Ectodermal cell (in vitro differentiated cells): ENCODE measurements around the gene SYCP2.
"Not testable (repeated sequence)": the region's sequence is repeated elsewhere in the genome, so short reads cannot be mapped to it uniquely, and the experiment has no call there.

ENCODE experiments used
- H3K27ac ChIP-seq: 2 replicates; pipeline ENCODE4 v1.7.0; 2013; ENCODE audit warnings: mild to moderate bottlenecking, low read depth, low read length; ENCODE audit not compliant: insufficient read depth, poor library complexity, severe bottlenecking
- H3K27me3 ChIP-seq: 2 replicates; pipeline ENCODE4 v1.7.0; 2013; ENCODE audit warnings: mild to moderate bottlenecking, low read length; ENCODE audit not compliant: insufficient read depth, control insufficient read depth, poor library complexity, severe bottlenecking
- H3K36me3 ChIP-seq: one replicate; pipeline ENCODE4 v1.7.0; 2013; ENCODE audit warnings: low read length; ENCODE audit not compliant: control insufficient read depth, insufficient read depth
- H3K4me1 ChIP-seq: one replicate; pipeline ENCODE4 v1.7.0; 2013; ENCODE audit warnings: low read length; ENCODE audit not compliant: control insufficient read depth, insufficient read depth
- H3K4me3 ChIP-seq: 2 replicates; pipeline ENCODE4 v1.7.0; 2013; ENCODE audit warnings: low read depth, low read length, control low read depth; ENCODE audit not compliant: insufficient read depth
- H3K9me3 ChIP-seq: 2 replicates; pipeline ENCODE4 v1.7.0; 2013; ENCODE audit warnings: mild to moderate bottlenecking, low read length, moderate library complexity; ENCODE audit not compliant: control insufficient read depth
- WGBS, 2 experiments: methylation state at CpG; one replicate each; pipeline ENCODE4 v1.1.7; 2013; ENCODE audit warnings: missing lambda C conversion rate in 2 of 2; 5-methylcytosine and 5-hydroxymethylcytosine counted together

The SYCP2 gene

DNA sequence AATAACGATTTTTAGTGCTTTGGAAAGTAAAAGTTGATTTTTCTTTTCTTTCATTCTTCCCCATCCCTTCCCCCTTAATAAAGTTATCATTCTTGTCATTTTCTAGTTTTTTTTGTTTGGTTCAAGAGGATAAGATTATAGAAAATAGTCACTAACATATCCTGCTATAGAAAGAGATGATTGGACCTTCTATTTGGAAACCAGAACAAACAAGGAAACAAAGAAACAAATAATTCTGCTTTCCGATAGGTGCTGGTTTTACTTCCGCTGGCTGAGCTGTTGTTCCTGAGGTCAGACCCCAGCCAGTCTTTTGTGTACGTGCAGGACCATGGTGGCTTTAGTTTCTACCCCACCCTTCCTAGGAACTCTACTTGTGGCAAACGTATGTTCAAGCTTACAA lies 24.7 kb upstream of the SYCP2 start, which contains the start of gene CDH26:
TSS of gene CDH26 (plus strand) at position 301 of the 400 bp plus-strand sequence. CDS start 304 bp downstream, outside the sequence.
- no peaks in the 10 kb centered on the region for H3K4me1 ChIP-seq
- H3K4me3 ChIP-seq, result no peak within 1 kb of the TSS
- H3K9me3 ChIP-seq, result no peaks in the 10 kb centered on the region
- H3K27ac ChIP-seq, result no peak within 1 kb of the TSS
- H3K36me3 ChIP-seq, result no peaks in the 10 kb centered on the region
- no peaks in the 10 kb centered on the region for H3K27me3 ChIP-seq
- WGBS, 2 experiments, result 82 to 89% methylated on average over 3 to 4 of the region's 5 CpGs

DNA sequence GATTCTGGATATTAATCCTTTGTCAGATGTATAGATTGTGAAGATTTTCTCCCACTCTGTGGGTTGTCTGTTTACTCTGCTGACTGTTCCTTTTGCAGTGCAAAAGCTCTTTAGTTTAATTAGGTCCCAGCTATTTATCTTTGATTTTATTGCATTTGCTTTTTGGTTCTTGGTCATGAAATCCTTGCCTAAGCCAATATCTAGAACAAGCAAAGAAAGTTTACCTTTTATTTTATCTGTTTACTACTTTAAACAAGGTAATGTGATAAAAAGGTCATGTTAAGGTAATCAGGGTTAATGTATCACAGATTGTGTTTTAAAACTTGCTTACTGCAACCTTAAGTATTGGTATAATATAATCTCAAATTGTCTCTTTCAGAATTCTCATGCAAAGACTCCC lies 24.1 kb upstream of the SYCP2 start:
- H3K27ac ChIP-seq, H3K27me3 ChIP-seq, H3K9me3 ChIP-seq: not testable (repeated sequence)

DNA sequence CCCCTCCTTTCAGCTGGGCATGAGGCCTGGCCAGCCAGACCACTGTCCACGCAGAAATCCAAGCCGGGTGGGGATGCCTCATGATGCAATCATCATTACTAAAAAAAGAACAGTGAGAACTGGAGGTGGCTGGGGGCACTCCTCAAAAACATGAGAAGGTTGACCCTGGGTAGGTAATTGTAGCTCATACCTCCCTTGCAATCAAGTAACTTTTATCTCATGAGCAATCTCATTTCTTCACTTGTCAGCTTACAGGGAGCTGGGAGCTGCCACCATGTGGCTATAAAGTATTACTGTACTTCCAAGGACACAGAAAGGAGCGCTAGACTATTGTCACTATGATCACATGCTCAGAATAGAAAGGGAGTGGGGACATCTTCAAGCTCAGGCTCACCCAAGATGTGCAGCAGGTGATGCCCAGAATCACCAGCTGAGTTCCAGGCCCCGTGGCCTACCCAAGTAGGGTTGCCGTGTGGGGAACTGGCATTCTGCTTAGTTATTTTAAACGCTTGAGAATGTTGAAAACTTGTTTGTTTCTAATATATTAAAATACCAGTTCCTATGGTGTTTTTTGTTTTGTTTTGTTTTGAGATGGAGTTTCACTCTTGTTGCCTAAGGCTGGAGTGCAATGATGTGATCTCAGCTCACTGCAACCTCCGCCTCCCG lies 21.8 kb upstream of the SYCP2 start:
- Histone ChIP-seq H3K36me3 (no peaks in the 10 kb centered on the region), H3K4me3 (no peak overlapping the region), H3K27me3 (no peaks in the 10 kb centered on the region), H3K9me3 (no peaks in the 10 kb centered on the region), H3K4me1 (no peaks in the 10 kb centered on the region), H3K27ac (no peak overlapping the region)
- WGBS, 2 experiments, result 88 to 91% methylated on average over 7 of the region's 8 CpGs

More for the DNA sequence above, 24.1 kb upstream of the SYCP2 start:
- not testable (repeated sequence) for H3K36me3 ChIP-seq, H3K4me1 ChIP-seq, H3K4me3 ChIP-seq

DNA sequence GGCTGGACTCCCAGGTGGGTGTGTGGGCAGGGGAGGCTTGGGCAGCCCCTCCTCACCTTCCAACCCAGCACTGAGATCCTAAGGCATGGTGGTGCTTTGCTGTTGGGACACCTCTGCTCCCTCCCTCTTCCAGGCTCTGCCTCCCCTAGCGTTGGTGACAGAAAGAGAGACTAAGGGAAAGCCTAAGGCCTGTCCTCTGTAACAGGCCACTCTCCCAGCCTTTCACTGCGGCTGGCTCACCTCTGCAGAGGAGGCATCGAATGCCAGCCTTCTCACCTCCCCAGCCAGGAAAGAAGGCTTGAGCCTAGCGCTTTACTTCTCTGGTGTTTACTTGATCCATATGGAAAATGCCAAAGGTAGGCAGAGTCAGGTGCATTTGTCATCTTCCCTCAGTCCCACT lies 21.3 kb upstream of the SYCP2 start:
- 81 to 84% methylated on average over 4 of the region's 4 CpGs for WGBS, 2 experiments
- no peaks in the 10 kb centered on the region for H3K4me1 ChIP-seq
- H3K27ac ChIP-seq, result no peak overlapping the region
- no peaks in the 10 kb centered on the region for H3K9me3 ChIP-seq
- no peaks in the 10 kb centered on the region for H3K27me3 ChIP-seq
- no peaks in the 10 kb centered on the region for H3K36me3 ChIP-seq
- no peak overlapping the region for H3K4me3 ChIP-seq

DNA sequence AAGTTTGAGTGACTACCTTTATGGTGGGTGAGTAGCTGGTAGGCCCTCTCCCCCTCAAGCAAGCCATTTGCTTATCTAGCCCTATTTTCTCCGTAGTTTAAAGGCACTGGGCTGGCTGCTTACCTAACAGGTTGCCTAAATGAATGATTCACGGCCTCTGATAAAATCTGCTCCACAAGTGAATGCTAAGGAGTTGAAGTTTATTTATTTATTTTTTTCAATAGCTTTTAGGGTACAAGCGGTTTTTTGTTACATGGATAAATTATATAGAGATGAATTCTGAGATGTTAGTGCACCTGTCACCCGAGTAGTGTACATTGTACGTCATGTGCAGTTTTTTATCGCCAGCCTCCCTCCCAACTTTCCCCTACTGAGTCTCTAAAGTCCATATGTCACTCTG lies 16.5 kb upstream of the SYCP2 start:
- Histone ChIP-seq H3K4me3 (no peak overlapping the region), H3K4me1 (peaks cover 10% of the 10 kb centered on the region), H3K9me3 (no peaks in the 10 kb centered on the region), H3K36me3 (no peaks in the 10 kb centered on the region), H3K27me3 (no peaks in the 10 kb centered on the region), H3K27ac (no peak overlapping the region)
- 95% methylated on average over 6 of the region's 6 CpGs for WGBS, 2 experiments

DNA sequence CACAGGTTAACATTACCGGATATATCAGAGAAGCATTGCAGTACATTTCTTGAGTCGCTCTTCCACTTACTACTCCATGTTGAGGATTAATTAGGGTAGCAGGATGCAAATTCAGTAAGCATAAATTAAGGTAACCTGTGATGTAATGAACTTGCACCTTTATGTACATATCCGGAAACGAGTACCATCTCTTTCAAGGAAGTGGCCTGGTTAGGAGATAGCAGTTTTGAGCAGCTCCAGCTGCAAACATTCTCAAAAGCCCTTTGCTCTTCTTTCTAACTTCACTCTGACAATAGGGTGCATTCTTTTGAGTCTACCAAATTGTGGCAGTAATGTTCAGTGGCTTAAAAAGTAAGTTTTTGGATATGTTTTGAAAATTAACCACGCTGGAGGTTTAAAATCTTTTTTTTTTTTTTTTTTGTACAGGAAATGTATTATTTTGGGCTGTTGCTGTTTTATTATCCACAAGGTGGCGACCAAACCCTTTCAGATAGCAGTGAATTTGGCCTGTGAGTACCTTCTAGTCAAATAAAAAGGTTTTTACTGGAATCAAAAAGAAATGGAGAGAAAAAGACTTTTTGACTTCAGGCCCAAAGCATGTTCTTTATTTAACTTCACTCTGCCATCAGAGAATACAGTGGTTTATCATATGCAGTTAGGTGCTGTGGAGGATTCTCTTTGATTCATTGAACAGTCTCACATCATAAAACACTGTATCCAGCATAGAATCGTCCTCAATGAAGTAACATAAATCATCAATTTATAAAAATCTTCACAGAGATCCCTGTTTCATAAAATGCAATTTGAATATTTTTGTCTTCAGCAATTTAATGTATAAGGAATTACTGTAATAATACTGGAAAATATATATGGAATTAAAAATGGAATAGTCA lies 15.6 kb upstream of the SYCP2 start:
- Histone ChIP-seq H3K4me1 (peaks cover 10% of the 10 kb centered on the region), H3K36me3 (no peaks in the 10 kb centered on the region), H3K27me3 (no peaks in the 10 kb centered on the region), H3K4me3 (no peak overlapping the region), H3K27ac (no peak overlapping the region), H3K9me3 (no peaks in the 10 kb centered on the region)
- WGBS, 2 experiments, result 67 to 73% methylated on average over 7 of the region's 7 CpGs

DNA sequence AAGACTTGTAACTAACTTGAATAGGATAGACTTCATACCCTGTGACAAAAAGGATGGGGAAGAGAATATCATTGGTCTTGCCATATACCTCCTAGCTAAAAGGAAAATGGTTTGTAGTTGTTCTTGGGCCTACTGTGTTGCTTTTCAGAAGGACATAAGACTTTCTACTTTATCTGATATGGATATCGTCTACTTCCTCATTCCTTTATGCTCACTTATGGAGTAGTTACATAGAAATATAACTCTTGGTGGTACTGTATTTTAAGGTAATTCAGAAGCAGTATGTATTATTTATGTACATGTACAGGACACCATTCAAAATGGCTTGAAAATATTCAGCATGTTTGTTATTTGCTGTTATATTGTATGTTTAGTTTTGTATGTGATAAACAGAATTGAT lies 14.8 kb upstream of the SYCP2 start:
- Histone ChIP-seq H3K27me3 (no peaks in the 10 kb centered on the region), H3K36me3 (no peaks in the 10 kb centered on the region), H3K4me1 (peaks cover 10% of the 10 kb centered on the region), H3K4me3 (no peak overlapping the region), H3K9me3 (no peaks in the 10 kb centered on the region), H3K27ac (no peak overlapping the region)
- WGBS, 2 experiments, result no CpG with 5 or more reads among the region's 1 CpG

DNA sequence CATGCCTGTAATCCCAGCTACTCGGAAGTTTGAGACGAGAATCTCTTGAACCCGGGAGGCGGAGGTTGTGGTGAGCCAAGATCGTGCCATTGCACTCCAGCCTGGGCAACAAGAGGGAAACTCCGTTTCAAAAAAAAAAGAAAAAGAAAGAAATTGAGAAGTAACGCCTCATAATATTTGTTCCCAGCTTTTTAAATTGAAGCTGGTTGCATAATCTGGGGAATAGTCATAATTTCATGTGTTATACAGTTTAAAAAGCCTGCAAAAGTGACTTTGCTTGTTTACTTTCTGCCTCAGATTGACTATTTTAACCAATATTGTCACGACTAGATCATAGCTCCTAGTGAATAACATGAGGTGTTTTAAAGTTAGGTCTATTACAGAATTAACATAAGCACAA lies 13.9 kb upstream of the SYCP2 start:
- Histone ChIP-seq H3K4me1 (peaks cover 10% of the 10 kb centered on the region), H3K27me3 (no peaks in the 10 kb centered on the region), H3K36me3 (no peaks in the 10 kb centered on the region), H3K27ac (no peak overlapping the region), H3K9me3 (no peaks in the 10 kb centered on the region), H3K4me3 (no peak overlapping the region)
- 95% methylated on average over 7 to 8 of the region's 8 CpGs for WGBS, 2 experiments

DNA sequence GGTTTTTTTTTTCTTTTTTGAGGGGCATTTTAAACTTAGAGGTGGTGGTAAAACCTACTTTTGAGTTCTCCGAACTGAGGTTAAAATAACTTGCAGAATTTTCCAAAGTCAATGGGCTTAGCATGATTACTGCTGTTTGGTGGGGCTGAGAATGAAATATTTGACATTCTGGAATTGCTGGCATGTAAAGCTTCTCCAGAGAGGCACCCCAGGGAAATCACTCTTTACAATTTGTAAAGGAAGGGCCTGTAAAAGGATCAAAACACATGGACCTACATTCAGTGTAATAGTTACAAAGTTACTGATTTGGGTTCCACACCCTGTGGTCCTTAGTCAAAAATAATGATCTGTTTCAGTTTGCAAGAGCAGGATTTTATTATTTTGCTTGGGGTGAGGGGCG lies 12.3 kb upstream of the SYCP2 start:
- no peaks in the 10 kb centered on the region for H3K27me3 ChIP-seq
- WGBS, 2 experiments, result 76 to 83% methylated on average over 2 of the region's 2 CpGs
- no peak overlapping the region for H3K4me3 ChIP-seq
- H3K9me3 ChIP-seq, result no peaks in the 10 kb centered on the region
- no peaks in the 10 kb centered on the region for H3K36me3 ChIP-seq
- peak overlapping the region; percentile 33 for H3K27ac ChIP-seq
- H3K4me1 ChIP-seq, result peaks cover 16% of the 10 kb centered on the region

DNA sequence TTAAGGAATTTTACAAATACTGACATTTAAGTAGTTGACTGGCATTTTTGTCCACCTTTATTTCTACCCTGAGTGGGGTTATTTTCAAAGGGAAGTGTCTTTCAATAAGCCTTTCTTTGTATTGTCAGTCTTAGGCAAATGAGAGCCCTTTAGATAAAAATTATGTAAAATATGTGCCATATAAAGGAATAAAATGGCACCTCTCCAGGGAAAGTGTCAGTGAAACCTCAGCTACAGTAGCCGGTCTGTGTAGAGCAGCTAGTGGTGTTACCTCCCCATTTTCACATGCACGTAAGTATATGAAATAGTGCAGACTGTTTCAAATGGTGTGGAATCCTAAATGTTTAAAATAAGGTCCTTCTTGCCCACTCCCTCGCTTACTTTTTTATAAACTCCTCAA lies 11.7 kb upstream of the SYCP2 start:
- Histone ChIP-seq H3K4me3 (no peak overlapping the region), H3K9me3 (no peaks in the 10 kb centered on the region), H3K27me3 (peaks cover 1% of the 10 kb centered on the region), H3K27ac (no peak overlapping the region), H3K36me3 (no peaks in the 10 kb centered on the region), H3K4me1 (peaks cover 16% of the 10 kb centered on the region)
- 82 to 92% methylated on average over 1 to 3 of the region's 3 CpGs for WGBS, 2 experiments
